ENCODE data around the gene DMKN.

Gene DMKN

GRCh38 chr19:35524181-35524837, 10.9 kb upstream of the DMKN start:
- H3K4me1 Mint-ChIP-seq: no peaks in the 10 kb centered on the region
- no peaks in the 10 kb centered on the region for H3K9me3 Mint-ChIP-seq
- H3K4me3 Mint-ChIP-seq: no peak overlapping the region
- DNase-seq: no peak
- CTCF ChIA-PET: no interaction called here
- no peak overlapping the region for H3K27ac Mint-ChIP-seq
- no peaks in the 10 kb centered on the region for H3K36me3 Mint-ChIP-seq
- peaks cover 46% of the 10 kb centered on the region for H3K27me3 Mint-ChIP-seq

GRCh38 chr19:35522745-35523327, 9.4 kb upstream of the DMKN start:
- DNase-seq: no peak
- H3K27me3 Mint-ChIP-seq: peaks cover 35% of the 10 kb centered on the region
- H3K4me1 Mint-ChIP-seq: no peaks in the 10 kb centered on the region
- H3K27ac Mint-ChIP-seq: no peak overlapping the region
- H3K36me3 Mint-ChIP-seq: no peaks in the 10 kb centered on the region
- H3K9me3 Mint-ChIP-seq: no peaks in the 10 kb centered on the region
- CTCF ChIA-PET: no interaction called here
- no peak overlapping the region for H3K4me3 Mint-ChIP-seq

DNA sequence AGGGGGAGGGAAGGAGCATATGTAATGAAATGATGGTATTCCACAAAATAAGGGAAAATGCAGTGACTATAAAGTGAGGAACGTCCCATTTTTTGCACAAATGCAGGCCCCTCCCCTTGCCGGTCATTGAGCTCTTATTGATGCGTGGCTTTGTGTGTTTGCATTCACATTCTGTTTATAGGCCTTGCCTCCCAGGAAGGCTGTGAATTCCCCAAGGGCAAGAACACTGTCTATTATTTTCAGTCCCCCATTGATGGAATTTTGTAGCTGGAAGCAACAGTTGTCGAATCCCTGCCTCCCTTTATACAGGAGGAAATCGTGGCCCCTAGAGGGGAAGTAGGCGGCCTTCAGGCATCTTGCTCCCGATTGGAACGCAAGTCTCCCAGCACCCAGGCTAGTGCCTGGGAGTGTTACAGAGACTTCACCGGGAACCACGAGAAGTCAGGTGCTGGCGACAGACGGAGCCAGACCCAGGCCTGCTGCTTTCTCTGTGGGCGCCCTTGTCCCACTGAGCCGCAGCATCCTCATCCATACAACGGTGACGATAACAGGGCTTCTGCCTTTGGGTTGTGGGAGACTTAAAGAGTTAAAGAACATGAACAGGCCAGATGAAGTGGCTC, 7.8 kb upstream of the DMKN start:
- Mint-ChIP-seq H3K36me3 (no peaks in the 10 kb centered on the region), H3K27me3 (peaks cover 25% of the 10 kb centered on the region), H3K27ac (no peak overlapping the region), H3K9me3 (no peaks in the 10 kb centered on the region), H3K4me1 (no peaks in the 10 kb centered on the region), H3K4me3 (no peak overlapping the region)
- no peak for DNase-seq
- CTCF ChIA-PET: interaction anchor here (1.5 kb wide), 1 partner anchor 11 kb away, joined by 3 read pairs; no protein-coding TSS in a partner anchor

DNA sequence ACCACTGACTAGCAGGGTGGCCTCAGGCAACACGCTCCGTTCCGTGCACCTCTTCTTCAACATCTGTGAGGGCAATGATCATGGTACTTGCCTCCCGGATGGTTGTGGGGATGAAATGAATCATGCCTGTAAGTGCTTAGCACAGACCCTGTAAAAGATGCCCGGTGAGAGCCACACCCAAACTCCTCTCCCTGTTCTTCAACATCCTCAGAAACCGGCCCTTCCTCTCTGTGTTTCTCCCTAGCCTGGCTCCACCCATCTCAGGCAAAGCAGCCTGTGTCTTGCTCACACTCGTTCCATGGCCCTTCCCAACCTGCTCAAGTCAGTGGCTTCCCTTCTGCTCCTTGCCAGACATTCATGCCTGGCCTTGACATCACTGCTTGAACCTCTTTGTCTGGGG, 5.8 kb upstream of the DMKN start:
- CTCF ChIA-PET: interaction anchor here (1.4 kb wide), 1 partner anchor 9 kb away, joined by 8 read pairs; no protein-coding TSS in a partner anchor
- Mint-ChIP-seq H3K27ac (no peak overlapping the region), H3K4me3 (no peak overlapping the region), H3K9me3 (no peaks in the 10 kb centered on the region), H3K36me3 (no peaks in the 10 kb centered on the region), H3K27me3 (peaks cover 16% of the 10 kb centered on the region), H3K4me1 (no peaks in the 10 kb centered on the region)
- DNase-seq: no peak

GRCh38 chr19:35518313-35518712, 4.9 kb upstream of the DMKN start:
- no peaks in the 10 kb centered on the region for H3K4me1 Mint-ChIP-seq
- no peak overlapping the region for H3K4me3 Mint-ChIP-seq
- DNase-seq: no peak
- H3K36me3 Mint-ChIP-seq: no peaks in the 10 kb centered on the region
- no peaks in the 10 kb centered on the region for H3K9me3 Mint-ChIP-seq
- H3K27me3 Mint-ChIP-seq: peaks cover 23% of the 10 kb centered on the region
- CTCF ChIA-PET: no interaction called here
- no peak overlapping the region for H3K27ac Mint-ChIP-seq

DNA sequence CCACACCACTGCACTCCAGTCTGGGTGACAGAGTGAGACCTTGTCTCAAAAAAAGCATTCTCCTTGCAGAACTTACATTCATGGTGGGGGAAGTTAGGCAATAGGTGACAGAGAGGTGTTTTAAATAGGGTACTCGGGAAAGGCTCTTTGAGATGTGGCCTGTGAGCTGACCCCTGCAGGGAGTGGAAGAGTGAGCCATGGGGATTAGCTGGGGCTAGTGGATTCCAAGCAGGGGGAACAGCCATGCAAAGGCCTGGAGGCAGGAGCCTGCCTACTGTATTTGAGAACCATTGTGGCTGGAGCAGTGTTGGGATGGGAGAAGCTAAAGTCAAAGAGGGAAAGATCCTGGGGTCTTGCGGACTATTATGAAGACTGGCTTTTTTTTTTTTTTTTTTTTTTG, 3.9 kb upstream of the DMKN start:
- no peaks in the 10 kb centered on the region for H3K4me1 Mint-ChIP-seq
- no peak overlapping the region for H3K27ac Mint-ChIP-seq
- CTCF ChIA-PET: interaction anchor here (0.7 kb wide), 2 partner anchors 22 to 131 kb away, joined by 3 to 4 read pairs; partner anchors contain the start of gene COX6B1
- no peak for DNase-seq
- H3K9me3 Mint-ChIP-seq: no peaks in the 10 kb centered on the region
- H3K27me3 Mint-ChIP-seq: peaks cover 33% of the 10 kb centered on the region
- no peaks in the 10 kb centered on the region for H3K36me3 Mint-ChIP-seq
- H3K4me3 Mint-ChIP-seq: no peak overlapping the region

DNA sequence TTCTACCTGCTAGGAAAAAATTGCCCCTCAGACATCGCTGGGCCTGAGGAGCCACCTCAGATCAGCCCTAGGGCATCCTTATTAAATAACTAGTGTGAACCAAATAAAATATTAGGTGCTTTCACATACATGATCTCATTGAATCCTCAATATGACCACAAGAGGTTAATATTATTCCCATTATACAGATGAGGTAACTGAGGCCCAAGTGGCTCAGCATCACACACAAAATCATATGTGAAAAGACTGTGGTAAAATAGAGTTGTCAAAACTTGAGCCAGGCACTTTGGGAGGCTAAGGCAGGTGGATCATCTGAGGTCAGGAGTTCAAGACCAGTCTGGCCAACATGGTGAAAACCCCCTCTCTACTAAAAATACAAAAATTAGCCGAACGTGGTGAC, 2.9 kb upstream of the DMKN start:
- H3K36me3 Mint-ChIP-seq: no peaks in the 10 kb centered on the region
- peaks cover 1% of the 10 kb centered on the region for H3K4me1 Mint-ChIP-seq
- H3K27me3 Mint-ChIP-seq: peaks cover 43% of the 10 kb centered on the region
- no peak overlapping the region for H3K4me3 Mint-ChIP-seq
- no peak for DNase-seq
- no peak overlapping the region for H3K27ac Mint-ChIP-seq
- CTCF ChIA-PET: no interaction called here
- no peaks in the 10 kb centered on the region for H3K9me3 Mint-ChIP-seq

GRCh38 chr19:35514282-35514809, 897 bp upstream of the DMKN start:
- H3K4me1 Mint-ChIP-seq: peaks cover 15% of the 10 kb centered on the region
- no peaks in the 10 kb centered on the region for H3K9me3 Mint-ChIP-seq
- no peaks in the 10 kb centered on the region for H3K36me3 Mint-ChIP-seq
- no peak overlapping the region for H3K4me3 Mint-ChIP-seq
- DNase-seq: no peak
- H3K27me3 Mint-ChIP-seq: peaks cover 61% of the 10 kb centered on the region
- CTCF ChIA-PET: no interaction called here
- H3K27ac Mint-ChIP-seq: no peak overlapping the region

- CTCF ChIA-PET: no interaction called here
- H3K27ac Mint-ChIP-seq: no peak overlapping the region
- H3K9me3 Mint-ChIP-seq: no peaks in the 10 kb centered on the region
- H3K27me3 Mint-ChIP-seq: peaks cover 70% of the 10 kb centered on the region
- H3K4me3 Mint-ChIP-seq: no peak overlapping the region
- DNase-seq: no peak
- no peaks in the 10 kb centered on the region for H3K36me3 Mint-ChIP-seq
- peaks cover 21% of the 10 kb centered on the region for H3K4me1 Mint-ChIP-seq
Measured at GRCh38 chr19:35512831-35513627, 420 bp downstream of the DMKN start.

- H3K9me3 Mint-ChIP-seq: no peaks in the 10 kb centered on the region
Measured at GRCh38 chr19:35511337-35511736, 2.1 kb downstream of the DMKN start.

DNA sequence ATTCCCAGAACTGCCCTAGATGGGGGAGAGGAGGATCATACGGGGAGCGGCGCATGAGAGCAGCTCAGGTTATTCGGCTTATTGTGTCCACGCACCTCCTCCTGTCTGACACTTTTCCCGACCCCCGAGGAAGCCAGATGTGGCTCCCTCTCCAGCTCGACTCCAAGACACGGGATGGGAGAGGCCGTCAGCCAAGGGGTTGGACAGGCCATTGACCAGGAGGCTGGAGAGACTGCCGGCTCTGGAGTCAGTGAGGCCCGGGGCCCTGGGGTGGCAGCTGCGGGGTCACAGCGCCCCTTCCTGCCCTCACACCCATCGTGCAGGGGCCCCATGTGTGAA, 2.9 kb downstream of the DMKN start:
- no peaks in the 10 kb centered on the region for H3K36me3 Mint-ChIP-seq
- CTCF ChIA-PET: interaction anchor here (0.7 to 2.6 kb wide), 14 partner anchors 9 to 158 kb away, joined by 3 to 10 read pairs (median 4); no protein-coding TSS in a partner anchor
- H3K27me3 Mint-ChIP-seq: peaks cover 89% of the 10 kb centered on the region

More at GRCh38 chr19:35511337-35511736, 2.1 kb downstream of the DMKN start:
- DNase-seq: no peak
- H3K4me3 Mint-ChIP-seq: no peak overlapping the region
- H3K4me1 Mint-ChIP-seq: peaks cover 21% of the 10 kb centered on the region
- CTCF ChIA-PET: interaction anchor here (1.4 to 2.6 kb wide), 4 partner anchors 15 to 158 kb away, joined by 3 to 10 read pairs (median 8); no protein-coding TSS in a partner anchor
- H3K27me3 Mint-ChIP-seq: peaks cover 81% of the 10 kb centered on the region
- H3K27ac Mint-ChIP-seq: no peak overlapping the region
- no peaks in the 10 kb centered on the region for H3K36me3 Mint-ChIP-seq

DNA sequence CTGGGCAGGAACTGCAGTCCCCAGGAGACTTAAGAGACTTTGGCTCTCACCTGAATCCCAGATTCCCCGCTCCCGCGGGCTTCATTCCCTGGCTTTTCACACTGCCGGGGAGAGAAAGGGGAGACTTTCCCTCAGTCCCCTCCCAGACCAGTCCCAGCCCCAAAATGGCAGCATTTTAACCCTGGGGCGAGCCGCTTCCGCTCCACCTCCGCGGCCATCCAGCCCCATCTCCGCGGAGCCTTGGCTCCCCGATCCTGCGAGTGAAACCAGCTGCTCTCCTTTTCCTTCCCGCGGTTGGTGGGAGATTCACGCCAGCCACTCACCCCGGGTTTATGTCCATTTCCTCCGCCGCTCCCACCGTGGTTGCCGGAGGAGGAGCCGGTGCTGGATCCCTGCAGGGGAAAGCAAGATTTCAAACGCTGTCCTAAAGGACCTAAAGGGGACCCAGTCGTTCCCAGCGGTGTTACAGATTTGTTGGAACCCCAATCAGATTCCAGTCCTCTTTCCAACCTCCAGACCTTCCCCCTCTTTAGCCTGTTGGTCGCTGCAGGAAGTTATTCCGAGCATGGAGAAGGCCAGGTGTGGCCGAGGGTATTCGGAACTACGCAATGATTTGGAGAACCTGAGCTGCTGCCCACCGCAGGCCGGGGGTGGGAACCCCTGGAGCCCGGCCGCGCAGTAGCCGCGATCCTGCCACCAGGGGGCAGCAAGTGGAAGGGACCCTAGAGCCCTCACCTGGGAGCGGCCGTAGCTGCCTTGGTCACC, 3.4 kb downstream of the DMKN start:
- Mint-ChIP-seq H3K4me1 (peaks cover 21% of the 10 kb centered on the region), H3K36me3 (no peaks in the 10 kb centered on the region), H3K27ac (no peak overlapping the region), H3K27me3 (peaks cover 94% of the 10 kb centered on the region), H3K9me3 (no peaks in the 10 kb centered on the region), H3K4me3 (no peak overlapping the region)
- CTCF ChIA-PET: interaction anchor here (0.6 to 2.6 kb wide), 17 partner anchors 10 to 157 kb away, joined by 3 to 10 read pairs (median 3); no protein-coding TSS in a partner anchor
- peak; percentile 79 for DNase-seq

More for the DNA sequence above, 2.9 kb downstream of the DMKN start:
- peaks cover 21% of the 10 kb centered on the region for H3K4me1 Mint-ChIP-seq
- no peak overlapping the region for H3K4me3 Mint-ChIP-seq
- no peak overlapping the region for H3K27ac Mint-ChIP-seq
- no peaks in the 10 kb centered on the region for H3K9me3 Mint-ChIP-seq
- no peak for DNase-seq

- peaks cover 96% of the 10 kb centered on the region for H3K27me3 Mint-ChIP-seq
Measured at GRCh38 chr19:35509018-35509652, 4.3 kb downstream of the DMKN start.

More at GRCh38 chr19:35509018-35509652, 4.3 kb downstream of the DMKN start:
- H3K4me3 Mint-ChIP-seq: no peak overlapping the region
- peaks cover 21% of the 10 kb centered on the region for H3K4me1 Mint-ChIP-seq
- CTCF ChIA-PET: interaction anchor here (0.9 to 2.6 kb wide), 8 partner anchors 12 to 156 kb away, joined by 3 to 10 read pairs (median 6); no protein-coding TSS in a partner anchor
- H3K27ac Mint-ChIP-seq: no peak overlapping the region
- H3K9me3 Mint-ChIP-seq: no peaks in the 10 kb centered on the region
- no peaks in the 10 kb centered on the region for H3K36me3 Mint-ChIP-seq
- peak; percentile 58 for DNase-seq
